M059J (cell line): ENCODE measurements around the gene DRC7. TPM values are rescaled to one million over a fixed set of nuclear protein-coding genes. Genes with fewer than 3 reads are reported as not detected.
"Not testable (repeated sequence)": the region's sequence is repeated elsewhere in the genome, so short reads cannot be mapped to it uniquely, and the experiment has no call there.

Source experiments
- DNase-seq: peaks from one replicate; pipeline ENCODE4 v3.0.0-alpha.2; 2012; ENCODE audit warnings: low read depth
- total RNA-seq: library from RNA; depleted of rRNA; stranded (reverse); fragments of >200 nt; shearing (Covaris generic); gene quantifications from 2 replicates; pipeline ENCODE4 v1.2.3, GENCODE V29; 2014

Gene DRC7
- total RNA-seq, 1 experiment from 2014 or later = not detected

DNA sequence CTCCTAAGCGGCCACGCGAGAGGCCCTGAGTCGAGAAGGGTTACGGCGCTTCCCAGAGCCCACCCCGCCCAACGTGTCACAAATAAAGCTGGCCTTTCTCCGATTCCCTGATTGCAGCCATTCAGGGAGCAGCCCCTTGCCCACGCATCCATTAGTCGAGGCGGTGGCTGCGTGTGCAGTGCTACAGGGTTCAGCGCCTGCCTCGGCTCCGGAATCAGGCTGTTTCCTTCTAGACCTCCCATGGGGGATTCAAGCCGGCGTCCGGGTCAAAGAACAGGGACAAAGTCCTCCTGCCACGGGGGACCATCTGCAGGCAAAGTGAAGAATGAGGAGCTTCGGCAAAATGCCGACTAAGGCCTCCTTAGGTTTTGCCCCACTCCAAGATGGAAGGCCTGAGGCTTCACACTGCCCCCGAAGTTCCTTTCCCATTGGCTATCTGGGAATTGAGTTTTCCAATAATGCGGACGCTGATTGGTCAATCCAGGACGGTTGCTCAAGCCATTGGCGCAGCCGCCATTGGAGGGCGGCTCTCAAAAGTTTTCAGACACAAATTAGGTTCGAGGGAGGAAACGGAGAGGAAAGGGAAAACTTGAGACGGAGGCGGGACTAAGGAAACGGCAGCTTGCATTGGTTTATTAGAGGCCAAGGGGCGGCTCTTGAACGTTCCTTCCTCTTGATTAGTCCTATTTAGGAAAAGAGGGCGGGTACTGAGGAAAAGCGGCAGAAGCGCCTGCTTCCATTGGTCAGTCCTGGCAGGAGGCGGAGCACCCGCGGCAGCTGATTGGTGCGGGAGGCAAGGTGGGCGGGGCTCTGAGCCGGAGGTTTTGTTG is 40.5 kb downstream of the DRC7 start:
- DNase-seq = peak; percentile 100

DNA sequence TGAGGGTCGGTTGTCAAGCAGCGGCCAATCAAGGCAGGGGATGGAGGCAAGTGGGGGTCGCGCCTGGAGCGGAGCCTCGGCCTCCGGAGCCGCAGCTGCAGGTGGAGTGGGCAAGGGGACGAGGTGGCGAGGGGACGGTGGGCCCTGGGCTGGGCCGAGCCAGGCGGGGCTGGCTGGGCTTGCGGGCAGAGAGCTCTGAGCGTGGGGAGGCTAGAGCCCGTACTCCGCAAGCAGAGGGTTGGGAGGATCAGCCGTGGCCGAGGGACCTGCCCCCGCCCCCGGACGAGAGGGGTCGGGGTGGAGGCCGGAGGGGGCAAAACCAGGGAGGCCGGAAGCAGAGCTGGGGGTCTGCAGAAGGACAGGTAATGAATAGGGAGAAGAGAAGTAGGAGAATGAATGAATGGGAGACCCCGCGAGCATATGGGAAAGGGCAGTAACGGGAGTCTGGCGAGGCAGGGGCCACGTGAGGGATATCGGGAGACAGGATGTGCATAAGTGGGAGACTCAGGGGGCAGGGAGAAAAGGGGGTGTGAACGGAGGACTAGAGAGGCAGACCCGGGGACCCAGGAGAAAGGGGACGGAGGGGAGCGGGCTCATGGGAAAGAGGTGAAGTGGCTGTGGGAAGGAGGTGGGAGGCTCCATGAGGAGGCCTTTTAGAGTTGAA is 41.3 kb downstream of the DRC7 start, which contains the start of gene KATNB1:
Gene KATNB1 (plus strand): TSS at position 16 of the 664 bp plus-strand sequence. CDS start 1,474 bp downstream, outside the sequence.
- DNase-seq = peak; percentile 37

DNA sequence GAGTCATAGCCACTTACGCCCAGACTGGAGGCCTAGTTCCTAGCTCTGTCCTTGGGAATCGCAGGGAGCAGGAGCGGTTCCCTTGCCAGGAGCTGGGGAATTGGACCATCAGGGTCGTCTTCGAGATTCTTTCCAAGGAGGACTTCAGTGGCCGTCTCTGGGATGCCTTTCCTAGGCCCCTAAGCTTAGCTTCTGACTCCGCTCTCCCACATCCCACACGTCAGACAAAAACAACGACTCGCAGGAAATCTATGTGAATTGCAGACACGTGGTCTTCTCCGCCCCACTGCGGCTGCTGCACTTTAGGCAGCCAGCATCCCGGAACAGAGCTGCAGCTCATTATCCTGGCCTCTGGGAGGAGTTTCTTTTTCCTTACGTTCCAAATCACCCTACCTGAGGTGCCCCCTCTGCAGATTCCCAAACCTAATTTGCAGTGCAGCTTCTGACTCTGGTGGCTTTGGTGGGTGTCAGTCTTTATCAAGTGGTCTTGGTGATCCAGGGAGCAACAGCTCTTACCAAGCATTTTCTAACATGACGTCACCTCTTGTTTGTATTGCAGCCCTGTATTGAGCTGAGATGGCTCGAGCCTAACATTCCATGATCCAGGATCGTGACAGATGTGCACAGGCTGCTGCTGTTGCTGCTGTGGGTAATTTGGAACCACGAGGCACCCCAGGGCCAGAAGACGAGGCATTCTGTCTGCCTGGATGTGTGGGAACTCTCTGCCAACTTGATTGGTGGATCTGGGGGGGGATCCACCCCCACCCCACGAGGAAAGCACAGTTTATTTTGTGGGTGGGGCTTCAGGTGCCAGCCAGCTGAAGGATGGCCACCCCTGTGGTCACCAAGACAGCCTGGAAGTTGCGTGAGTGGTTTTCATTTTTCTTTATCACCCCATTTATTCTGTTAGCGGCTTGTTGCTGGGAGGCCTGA is 42.1 kb downstream of the DRC7 start:
- DNase-seq = peak; percentile 69

DNA sequence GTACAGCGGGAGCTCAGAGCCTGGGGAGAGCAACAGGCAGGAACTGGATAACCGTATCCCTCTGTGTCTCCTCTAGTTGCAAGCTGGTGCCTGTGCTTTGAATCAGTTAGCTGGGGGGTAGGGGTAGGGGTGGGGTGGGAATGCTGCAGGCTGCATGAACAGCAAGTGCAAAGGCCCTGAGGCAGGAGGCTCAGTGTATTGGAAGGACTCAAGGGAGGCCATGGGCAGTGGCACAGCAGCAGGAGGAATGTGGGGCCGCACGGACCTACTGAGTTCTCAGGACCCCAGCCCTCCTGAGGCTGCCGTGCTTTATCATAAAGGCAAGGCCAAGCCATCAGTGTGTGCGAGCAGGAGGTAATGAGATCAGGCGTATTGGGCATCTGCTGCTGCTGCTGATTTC is 44.2 kb downstream of the DRC7 start:
- DNase-seq = no peak

DNA sequence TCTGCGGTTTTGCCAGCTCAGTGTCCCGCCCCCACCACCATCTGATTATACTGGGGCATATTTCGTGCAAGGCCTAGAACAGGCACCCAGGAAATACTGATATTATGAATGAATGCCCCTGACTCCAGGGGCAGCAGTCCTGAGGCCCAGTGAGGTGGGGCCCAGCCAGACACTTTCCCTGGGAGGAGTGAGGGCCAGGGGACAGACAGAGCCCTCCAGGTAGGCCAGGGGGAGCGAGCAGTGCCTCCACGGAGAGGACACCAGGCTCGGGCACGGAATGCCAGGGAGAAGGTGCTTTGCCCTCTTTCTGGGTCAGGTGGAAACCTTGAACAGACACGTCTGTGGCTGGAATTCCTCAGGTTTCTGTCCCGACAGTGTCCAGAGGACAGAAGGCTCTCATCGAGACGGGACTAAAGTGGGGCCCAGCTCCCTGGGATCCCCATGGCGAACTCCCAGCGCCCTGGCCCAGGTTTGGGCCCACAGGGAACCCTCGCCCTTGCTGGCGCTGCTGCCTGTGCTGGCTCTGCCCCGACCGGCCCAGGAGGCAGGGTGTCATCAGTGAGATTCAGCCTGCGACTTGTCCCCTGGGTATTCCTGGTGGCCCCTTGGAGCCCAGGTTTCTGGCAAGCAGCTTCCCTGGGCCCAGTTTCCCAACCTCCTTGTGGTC is 45.3 kb downstream of the DRC7 start:
- no peak for DNase-seq

GRCh38 chr16:57740423-57741071 is 45.9 kb downstream of the DRC7 start:
- no peak for DNase-seq

DNA sequence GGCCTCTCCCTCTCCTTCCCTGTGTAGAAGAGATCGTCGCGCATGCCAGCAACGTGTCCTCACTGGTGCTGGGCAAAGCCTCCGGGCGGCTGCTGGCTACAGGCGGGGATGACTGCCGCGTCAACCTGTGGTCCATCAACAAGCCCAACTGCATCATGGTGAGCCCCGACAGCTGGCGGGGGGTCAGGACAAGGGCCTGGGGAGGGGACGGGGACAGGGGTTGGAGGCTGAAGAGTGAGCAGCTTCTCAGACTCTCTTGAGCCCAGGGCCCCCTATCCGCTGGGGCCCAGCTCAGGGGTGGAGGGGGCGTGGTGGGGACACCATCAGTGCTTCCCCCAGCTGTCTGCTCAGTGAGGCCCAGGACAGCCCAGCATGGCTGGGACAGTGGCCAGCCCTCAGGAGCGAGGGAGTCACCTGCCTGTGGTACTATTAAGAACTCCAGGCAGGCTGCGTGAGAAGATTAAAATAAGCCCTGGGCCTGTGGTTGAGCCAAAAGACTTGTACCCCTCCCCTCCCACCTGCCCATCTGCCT is 47.1 kb downstream of the DRC7 start:
- DNase-seq = no peak

- no peak for DNase-seq
Measured at GRCh38 chr16:57742543-57742942, 47.9 kb downstream of the DRC7 start.

DNA sequence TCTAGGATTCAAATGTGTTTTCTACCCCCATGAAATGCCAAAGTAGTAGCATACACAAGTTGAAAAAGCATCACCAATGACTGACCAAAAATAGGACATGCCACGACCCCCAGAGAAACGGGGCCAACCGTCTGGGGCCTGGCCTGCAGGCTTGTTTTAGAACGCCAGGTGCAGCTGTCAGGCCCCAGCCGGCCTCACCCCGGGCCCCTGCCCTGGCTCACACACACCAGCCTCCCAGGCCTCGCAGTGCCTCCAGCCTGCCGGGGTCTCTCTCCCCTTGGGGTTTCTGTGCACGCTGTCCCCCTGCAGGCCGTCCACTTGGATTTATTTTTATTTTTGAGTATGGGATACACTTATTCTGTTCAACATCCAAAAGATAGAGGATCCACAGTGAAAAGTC is 48.9 kb downstream of the DRC7 start:
- no peak for DNase-seq

DNA sequence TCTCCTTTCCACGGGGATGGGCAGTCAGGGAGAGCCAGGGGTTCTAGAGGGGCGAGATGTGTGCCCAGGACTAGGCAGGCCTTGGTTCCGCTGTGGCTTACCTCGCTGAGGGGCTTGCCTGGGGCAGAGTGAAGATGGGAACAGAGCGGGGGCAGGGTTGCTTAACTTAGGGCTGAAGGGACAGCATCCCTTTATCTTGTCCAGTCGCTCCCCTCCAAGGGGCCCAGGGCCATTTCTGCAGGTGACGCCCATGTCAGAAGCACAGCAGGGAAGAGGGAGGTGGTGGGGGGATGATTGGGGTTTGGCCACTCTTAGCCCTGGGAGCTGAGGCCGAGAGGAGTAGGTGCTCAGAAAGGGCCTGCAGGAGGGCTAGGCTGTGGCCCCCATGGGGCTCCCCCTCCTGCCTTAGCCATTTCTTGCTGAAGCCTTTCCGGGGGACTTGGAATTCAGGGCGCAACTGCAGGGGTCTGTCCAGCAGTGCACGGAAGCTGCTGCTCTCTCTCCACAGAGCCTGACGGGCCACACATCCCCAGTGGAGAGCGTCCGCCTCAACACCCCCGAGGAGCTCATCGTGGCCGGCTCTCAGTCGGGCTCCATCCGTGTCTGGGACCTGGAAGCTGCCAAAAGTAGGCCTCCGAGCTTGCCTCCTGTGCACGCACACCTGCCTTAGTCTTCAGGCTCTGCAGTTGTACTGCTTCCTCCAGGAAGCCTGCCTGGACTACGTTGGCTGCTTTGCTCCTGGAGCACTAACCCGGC is 49.5 kb downstream of the DRC7 start:
- no peak for DNase-seq

DNA sequence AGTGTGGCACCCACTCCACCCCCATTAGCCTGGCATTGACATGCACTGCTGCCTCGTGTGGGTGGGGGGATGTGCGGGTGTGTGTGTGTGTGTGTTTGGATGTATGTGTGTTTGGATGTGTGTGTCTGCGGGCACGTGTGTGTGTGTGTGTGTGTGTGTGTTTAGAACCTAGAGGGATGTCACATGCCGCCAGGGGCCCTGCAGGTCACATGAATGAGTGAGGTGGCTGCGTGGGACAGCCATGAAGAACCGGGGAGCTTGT is 50.0 kb downstream of the DRC7 start:
- DNase-seq = no peak

- DNase-seq = no peak
Measured at GRCh38 chr16:57745768-57746167, 51.2 kb downstream of the DRC7 start.

- DNase-seq = not testable (repeated sequence)
Measured at GRCh38 chr16:57746316-57746715, 51.7 kb downstream of the DRC7 start.

DNA sequence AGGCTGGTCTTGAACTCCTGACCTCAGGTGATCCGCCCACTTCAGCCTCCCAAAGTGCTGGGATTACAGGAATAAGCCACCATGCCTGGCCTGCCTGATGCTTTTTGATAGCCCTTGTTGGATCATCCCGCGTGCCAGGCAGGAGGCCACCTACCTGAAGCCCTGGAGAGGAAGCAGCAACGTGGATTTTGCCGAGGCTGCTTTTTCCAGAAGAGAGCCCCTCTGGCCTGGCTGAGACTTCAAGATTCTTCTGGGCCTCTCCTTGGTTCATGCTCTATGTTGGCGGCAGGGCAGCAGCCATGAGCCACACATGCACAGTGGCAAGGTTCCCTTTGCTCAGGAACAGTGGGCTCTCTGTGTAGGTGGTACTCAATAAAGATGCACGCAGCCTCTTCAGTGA is 52.5 kb downstream of the DRC7 start:
- no peak for DNase-seq

- DNase-seq = no peak
Measured at GRCh38 chr16:57747496-57747895, 52.9 kb downstream of the DRC7 start.

- no peak for DNase-seq
Measured at GRCh38 chr16:57747996-57748395, 53.4 kb downstream of the DRC7 start.

- no peak for DNase-seq
Measured at GRCh38 chr16:57748596-57748995, 54.0 kb downstream of the DRC7 start.

GRCh38 chr16:57749101-57749692 is 54.6 kb downstream of the DRC7 start:
- no peak for DNase-seq

GRCh38 chr16:57749856-57750452 is 55.3 kb downstream of the DRC7 start:
- no peak for DNase-seq
